ENCODE data around the gene SERPINI1.

DNA sequence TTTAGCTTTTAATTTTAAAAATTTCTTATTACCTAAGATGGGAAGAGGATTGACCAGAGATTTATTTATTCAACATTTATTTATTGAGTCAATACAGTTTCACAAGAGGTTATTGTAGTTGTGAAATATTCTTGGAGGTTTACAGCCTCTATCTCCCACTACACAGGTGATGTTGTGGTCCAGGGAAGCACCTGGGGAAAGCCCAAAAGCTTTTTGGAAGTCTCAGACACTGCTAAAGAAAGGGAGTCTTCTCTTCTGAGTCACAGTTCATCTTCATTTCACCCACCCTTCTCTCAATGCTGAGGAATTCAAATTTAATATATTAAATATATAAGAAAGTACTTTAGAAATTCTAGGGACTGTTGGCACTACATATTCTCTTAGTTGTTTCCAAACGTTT lies 41.8 kb downstream of the SERPINI1 start:
- TF ChIP-seq TAF1 (IDR thresholded peaks at IDR 0.05; ENCODE audit: low read depth, low read length) = no peak
- TF ChIP-seq, protein P1, sequence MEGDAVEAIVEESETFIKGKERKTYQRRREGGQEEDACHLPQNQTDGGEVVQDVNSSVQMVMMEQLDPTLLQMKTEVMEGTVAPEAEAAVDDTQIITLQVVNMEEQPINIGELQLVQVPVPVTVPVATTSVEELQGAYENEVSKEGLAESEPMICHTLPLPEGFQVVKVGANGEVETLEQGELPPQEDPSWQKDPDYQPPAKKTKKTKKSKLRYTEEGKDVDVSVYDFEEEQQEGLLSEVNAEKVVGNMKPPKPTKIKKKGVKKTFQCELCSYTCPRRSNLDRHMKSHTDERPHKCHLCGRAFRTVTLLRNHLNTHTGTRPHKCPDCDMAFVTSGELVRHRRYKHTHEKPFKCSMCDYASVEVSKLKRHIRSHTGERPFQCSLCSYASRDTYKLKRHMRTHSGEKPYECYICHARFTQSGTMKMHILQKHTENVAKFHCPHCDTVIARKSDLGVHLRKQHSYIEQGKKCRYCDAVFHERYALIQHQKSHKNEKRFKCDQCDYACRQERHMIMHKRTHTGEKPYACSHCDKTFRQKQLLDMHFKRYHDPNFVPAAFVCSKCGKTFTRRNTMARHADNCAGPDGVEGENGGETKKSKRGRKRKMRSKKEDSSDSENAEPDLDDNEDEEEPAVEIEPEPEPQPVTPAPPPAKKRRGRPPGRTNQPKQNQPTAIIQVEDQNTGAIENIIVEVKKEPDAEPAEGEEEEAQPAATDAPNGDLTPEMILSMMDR (IDR thresholded peaks at IDR 0.05; ENCODE audit: control extremely low read depth in 1 of 3, insufficient read depth in 1 of 3, low read depth in 1 of 3, low read length in 3 of 3) = no peak
- TF ChIP-seq CHD1 (IDR thresholded peaks at IDR 0.05; ENCODE audit: low read depth, low read length) = no peak
- TF ChIP-seq JUND (IDR thresholded peaks at IDR 0.05; ENCODE audit: low read length) = no peak
- TF ChIP-seq, protein P2, sequence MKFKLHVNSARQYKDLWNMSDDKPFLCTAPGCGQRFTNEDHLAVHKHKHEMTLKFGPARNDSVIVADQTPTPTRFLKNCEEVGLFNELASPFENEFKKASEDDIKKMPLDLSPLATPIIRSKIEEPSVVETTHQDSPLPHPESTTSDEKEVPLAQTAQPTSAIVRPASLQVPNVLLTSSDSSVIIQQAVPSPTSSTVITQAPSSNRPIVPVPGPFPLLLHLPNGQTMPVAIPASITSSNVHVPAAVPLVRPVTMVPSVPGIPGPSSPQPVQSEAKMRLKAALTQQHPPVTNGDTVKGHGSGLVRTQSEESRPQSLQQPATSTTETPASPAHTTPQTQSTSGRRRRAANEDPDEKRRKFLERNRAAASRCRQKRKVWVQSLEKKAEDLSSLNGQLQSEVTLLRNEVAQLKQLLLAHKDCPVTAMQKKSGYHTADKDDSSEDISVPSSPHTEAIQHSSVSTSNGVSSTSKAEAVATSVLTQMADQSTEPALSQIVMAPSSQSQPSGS (IDR thresholded peaks at IDR 0.05; ENCODE audit: low read length) = no peak
- no peak for TF ChIP-seq ZNF274 (IDR thresholded peaks at IDR 0.05; ENCODE audit: borderline replicate concordance, extremely low read depth, low read length)

All from H1 (cell line).